ENCODE results near the gene CHAT. TPM values are rescaled to one million over a fixed set of nuclear protein-coding genes. Genes with fewer than 3 reads are reported as not detected.

CHAT gene
- total RNA-seq, 1 donor from 2014 or later = not detected

GRCh38 chr10:49620841-49621378 is 7.1 kb downstream of the CHAT start:
- intact Hi-C loops (cut with DNase I) = no loop called here
- DNase-seq = no peak
- ATAC-seq (ENCODE audit: poor library complexity) = no peak

GRCh38 chr10:49621561-49621960 is 7.7 kb downstream of the CHAT start:
- intact Hi-C loops (cut with DNase I) = no loop called here
- DNase-seq (no peak), ATAC-seq (ENCODE audit: poor library complexity) (no peak)

- DNase-seq (no peak), ATAC-seq (ENCODE audit: poor library complexity) (no peak)
- intact Hi-C loops (cut with DNase I) = no loop called here
These were observed 8.9 kb downstream of the CHAT start for GRCh38 chr10:49622426-49623425.

- intact Hi-C loops (cut with DNase I) = no loop called here
- DNase-seq (no peak), ATAC-seq (ENCODE audit: poor library complexity) (no peak)
These were observed 10.8 kb downstream of the CHAT start for GRCh38 chr10:49624629-49625028.

- ATAC-seq (ENCODE audit: poor library complexity) = no peak
- intact Hi-C loops (cut with DNase I) = no loop called here
- no peak for DNase-seq
These were observed 11.6 kb downstream of the CHAT start for GRCh38 chr10:49625411-49625810.

GRCh38 chr10:49627038-49627437 is 13.2 kb downstream of the CHAT start:
- intact Hi-C loops (cut with DNase I) = no loop called here
- DNase-seq = no peak
- ATAC-seq (ENCODE audit: poor library complexity) = no peak

- DNase-seq = no peak
- ATAC-seq (ENCODE audit: poor library complexity) = no peak
- intact Hi-C loops (cut with DNase I) = no loop called here
These were observed 13.9 kb downstream of the CHAT start for GRCh38 chr10:49627644-49628247.

GRCh38 chr10:49628599-49628998 is 14.8 kb downstream of the CHAT start:
- ATAC-seq (ENCODE audit: poor library complexity) (no peak), DNase-seq (no peak)
- intact Hi-C loops (cut with DNase I) = no loop called here

- intact Hi-C loops (cut with DNase I) = no loop called here
These were observed 15.6 kb downstream of the CHAT start for GRCh38 chr10:49629431-49629881.

GRCh38 chr10:49631975-49632374 is 18.1 kb downstream of the CHAT start:
- ATAC-seq (ENCODE audit: poor library complexity) (no peak), DNase-seq (no peak)
- intact Hi-C loops (cut with DNase I) = no loop called here

More at GRCh38 chr10:49629431-49629881, 15.6 kb downstream of the CHAT start:
- ATAC-seq (ENCODE audit: poor library complexity) = no peak
- DNase-seq = no peak

- intact Hi-C loops (cut with DNase I) = no loop called here
- no peak for ATAC-seq (ENCODE audit: poor library complexity)
- DNase-seq = no peak
These were observed 18.8 kb downstream of the CHAT start for GRCh38 chr10:49632406-49633317.

GRCh38 chr10:49633327-49634068 is 19.7 kb downstream of the CHAT start:
- no peak for ATAC-seq (ENCODE audit: poor library complexity)
- no peak for DNase-seq
- intact Hi-C loops (cut with DNase I) = no loop called here

- ATAC-seq (ENCODE audit: poor library complexity) (no peak), DNase-seq (no peak)
These were observed 20.3 kb downstream of the CHAT start for GRCh38 chr10:49634069-49634660.

GRCh38 chr10:49642311-49642710 is 28.5 kb downstream of the CHAT start:
- intact Hi-C loops (cut with DNase I) = no loop called here
- no peak for DNase-seq
- no peak for ATAC-seq (ENCODE audit: poor library complexity)

More at GRCh38 chr10:49634069-49634660, 20.3 kb downstream of the CHAT start:
- intact Hi-C loops (cut with DNase I) = no loop called here

GRCh38 chr10:49643241-49644034 is 29.6 kb downstream of the CHAT start:
- intact Hi-C loops (cut with DNase I) = no loop called here
- ATAC-seq (ENCODE audit: poor library complexity) (no peak), DNase-seq (no peak)

GRCh38 chr10:49644035-49644646 is 30.3 kb downstream of the CHAT start:
- intact Hi-C loops (cut with DNase I) = no loop called here
- no peak for DNase-seq
- ATAC-seq (ENCODE audit: poor library complexity) = no peak

All from Right ventricle myocardium superior (tissue), 1 donor.